Epidermal melanocyte (primary cell): ENCODE measurements around the gene EFCAB7.

Experiments
- DNase-seq: peaks from one replicate; pipeline ENCODE4 v3.0.0; 2011; ENCODE audit warnings: low spot score; ENCODE audit not compliant: insufficient read length

The EFCAB7 gene

GRCh38 chr1:63601912-63602311 is 78.6 kb downstream of the EFCAB7 start:
- no peak for DNase-seq

- DNase-seq = no peak
These were observed 79.3 kb downstream of the EFCAB7 start for GRCh38 chr1:63602629-63603028.

DNA sequence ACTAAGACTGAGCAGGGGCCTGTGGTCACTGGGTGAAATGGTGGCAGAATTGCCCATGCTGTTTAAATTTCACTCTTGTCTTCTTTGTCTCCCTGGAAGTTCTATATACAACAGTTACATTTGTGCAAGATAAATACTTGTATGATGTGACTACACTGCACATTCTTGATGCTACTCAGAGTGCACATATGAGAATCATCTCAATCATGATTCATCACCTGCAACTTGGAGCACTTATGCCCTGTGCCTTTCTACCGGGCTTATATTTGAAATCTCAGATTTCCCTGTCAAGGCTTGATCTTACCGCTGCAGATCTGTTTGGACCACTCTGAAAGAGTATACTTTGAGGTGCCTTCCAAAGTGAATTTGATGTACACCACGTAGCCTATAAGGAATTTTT is 80.5 kb downstream of the EFCAB7 start:
- no peak for DNase-seq

DNA sequence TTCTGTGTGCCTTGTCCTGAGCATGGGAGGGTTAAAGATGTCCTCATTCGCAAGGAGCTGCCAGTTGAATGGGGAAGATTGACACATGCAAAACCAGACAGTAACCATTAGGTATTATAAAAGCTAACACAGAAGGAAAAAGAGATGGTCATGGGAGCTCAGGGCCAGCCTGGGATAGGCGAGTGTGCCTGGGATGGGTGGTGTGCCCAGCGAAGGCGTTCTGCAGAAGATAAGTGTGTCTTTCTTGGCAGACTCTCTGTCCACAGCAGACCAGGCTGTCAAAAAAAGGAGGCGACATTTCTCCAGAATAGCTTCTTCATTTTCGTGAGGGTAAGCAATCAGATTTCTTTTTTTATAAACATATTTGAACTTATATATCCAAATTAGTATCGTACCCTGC is 84.0 kb downstream of the EFCAB7 start:
- DNase-seq = no peak

DNA sequence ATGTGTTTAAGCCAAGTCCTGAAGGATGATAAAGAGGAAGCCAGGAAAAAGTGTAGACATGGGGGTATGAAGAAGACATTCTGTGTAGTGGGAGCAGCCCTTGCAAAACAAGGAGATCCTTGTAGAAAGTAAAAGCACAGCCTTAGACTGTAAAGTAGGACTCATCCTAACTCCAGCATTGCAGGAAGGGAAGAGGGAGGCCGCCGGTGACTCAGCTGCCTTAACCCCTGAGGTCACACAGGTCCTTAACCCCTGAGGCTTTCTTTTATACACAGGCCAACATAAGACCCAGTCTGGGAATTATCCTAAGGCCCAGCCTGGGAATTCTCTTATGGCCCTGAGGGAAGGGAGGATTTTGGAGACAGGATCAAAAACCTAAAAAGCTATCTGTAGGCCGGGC is 87.9 kb downstream of the EFCAB7 start:
- no peak for DNase-seq

DNA sequence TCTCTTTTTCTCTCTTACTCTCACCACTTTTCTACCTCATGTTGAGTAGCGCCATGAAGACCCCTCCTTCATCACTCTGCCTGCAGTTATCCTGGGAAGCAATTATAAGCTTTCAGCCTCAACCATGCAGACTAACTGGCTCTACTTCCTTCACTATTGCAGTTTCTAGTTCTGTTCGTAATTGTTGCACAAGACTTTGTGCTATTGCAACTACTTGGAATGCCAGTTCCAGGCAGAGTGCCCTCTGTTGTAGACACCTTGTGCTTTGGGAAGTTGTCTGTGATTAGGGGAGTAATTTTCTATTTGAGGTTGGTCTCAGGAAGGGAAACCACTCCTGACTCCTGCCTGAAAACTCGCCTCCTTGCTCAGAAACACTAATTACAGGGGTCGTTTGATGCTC is 89.2 kb downstream of the EFCAB7 start:
- DNase-seq = no peak

- no peak for DNase-seq
These were observed 89.6 kb downstream of the EFCAB7 start for GRCh38 chr1:63612971-63613370.

DNA sequence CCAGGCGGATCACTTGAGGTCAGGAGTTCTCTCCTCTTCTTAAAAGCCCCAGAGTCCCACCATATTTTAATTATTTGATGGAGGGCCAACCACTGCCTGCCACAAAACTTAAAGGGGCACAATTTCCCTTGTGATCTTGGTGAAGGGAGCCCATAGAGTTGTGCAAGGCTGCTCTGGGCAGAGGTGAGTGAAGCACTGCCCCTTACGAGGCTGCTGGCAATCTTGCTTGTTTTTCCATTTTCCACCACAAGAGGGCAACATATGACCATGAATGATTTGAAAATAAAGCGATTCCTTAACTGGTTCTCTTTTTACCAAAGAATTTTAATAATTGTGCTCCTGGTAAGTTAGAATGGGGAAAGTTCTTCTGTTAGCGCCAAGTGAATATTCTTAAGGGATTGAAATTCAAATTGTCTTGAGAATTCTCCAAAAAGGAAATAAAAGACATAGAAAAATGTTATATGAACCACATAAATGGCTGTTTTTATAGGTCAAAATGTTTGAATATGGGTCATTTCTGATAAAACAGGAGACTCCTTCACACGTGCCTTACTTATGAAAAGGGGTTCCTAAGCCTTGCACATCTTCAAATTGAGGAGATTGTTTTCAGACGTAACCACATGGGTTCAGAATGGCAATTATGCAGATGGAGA is 92.6 kb downstream of the EFCAB7 start:
- peak; percentile 49 for DNase-seq

- DNase-seq = no peak
These were observed 94.1 kb downstream of the EFCAB7 start for GRCh38 chr1:63617450-63617849.

DNA sequence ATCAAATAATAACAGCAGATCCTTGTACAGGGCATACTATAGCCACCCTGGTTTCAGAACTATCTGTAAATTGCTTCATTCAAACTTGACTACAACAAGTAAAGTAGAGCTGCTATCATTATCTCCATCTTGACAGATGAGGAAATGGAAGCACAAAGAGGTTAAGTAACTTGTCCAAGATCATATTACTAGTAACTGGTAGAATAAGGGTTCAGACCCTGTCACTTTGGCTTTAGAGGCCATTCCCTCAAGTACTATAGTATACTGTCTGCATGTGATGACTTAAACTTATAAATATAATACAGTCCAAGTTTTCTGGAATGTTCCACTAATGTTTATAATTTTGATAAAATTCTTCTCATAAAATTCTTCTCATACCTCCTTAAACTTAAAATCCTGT is 94.7 kb downstream of the EFCAB7 start:
- no peak for DNase-seq

- no peak for DNase-seq
These were observed 96.2 kb downstream of the EFCAB7 start for GRCh38 chr1:63619558-63619957.

- DNase-seq = no peak
These were observed 97.3 kb downstream of the EFCAB7 start for GRCh38 chr1:63620671-63621070.

DNA sequence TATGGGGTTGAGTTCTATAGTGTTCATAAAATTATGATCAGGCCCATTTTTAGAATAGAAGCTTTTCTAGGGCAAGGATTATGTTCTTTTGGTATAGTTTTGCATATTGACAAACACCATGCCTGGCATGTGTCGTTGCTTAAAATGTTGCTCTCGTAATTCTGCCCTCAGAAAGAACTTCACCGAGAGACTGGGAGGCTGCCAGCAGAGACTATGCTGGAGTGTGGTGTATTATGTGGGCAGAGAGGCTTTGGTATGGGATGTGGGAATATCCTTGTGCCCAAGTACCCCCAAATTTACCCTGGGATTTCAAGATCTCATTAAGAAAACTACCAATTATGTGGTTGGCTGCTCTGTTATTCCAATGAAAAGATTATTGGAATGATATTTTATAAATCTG is 97.8 kb downstream of the EFCAB7 start:
- DNase-seq = no peak

DNA sequence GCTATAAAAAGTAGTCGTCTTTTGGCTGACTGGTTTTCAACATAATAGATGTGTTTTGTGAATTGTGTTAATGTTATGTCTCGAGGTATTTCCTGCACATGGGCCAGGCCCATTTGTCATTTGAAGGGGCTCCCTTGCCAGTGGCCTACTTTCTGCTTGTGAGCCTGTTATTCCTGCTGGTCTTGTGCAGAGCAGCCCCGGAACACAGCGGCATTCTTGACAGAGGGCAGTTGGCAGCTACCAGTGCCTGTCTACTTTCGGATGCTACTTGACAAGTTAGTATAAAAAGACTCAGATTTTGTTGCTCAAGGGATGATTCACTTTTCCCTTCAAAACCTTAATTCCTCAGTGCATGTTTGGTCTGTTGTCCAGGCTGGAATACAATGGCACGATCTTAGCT is 98.4 kb downstream of the EFCAB7 start:
- no peak for DNase-seq
